Skeletal muscle satellite cell (primary cell): ENCODE results near the gene RRP36.

Experiments used
- H3K27me3 ChIP-seq: 2 replicates; pipeline ENCODE4 v1.7.0; 2013; ENCODE audit warnings: low read length; ENCODE audit not compliant: control insufficient read depth, insufficient read depth
- H3K36me3 ChIP-seq: 2 replicates; pipeline ENCODE4 v1.7.0; 2013; ENCODE audit warnings: mild to moderate bottlenecking, control low read depth, low read length; ENCODE audit not compliant: insufficient read depth
- H3K4me1 ChIP-seq: 2 replicates; pipeline ENCODE4 v1.7.0; 2013; ENCODE audit warnings: low read length; ENCODE audit not compliant: control insufficient read depth, insufficient read depth
- H3K4me2 ChIP-seq: 2 replicates; pipeline ENCODE4 v1.7.0; 2013; ENCODE audit warnings: mild to moderate bottlenecking, low read length
- H3K4me3 ChIP-seq: 2 replicates; pipeline ENCODE4 v1.7.0; 2013; ENCODE audit warnings: low read length
- H3K9ac ChIP-seq: 2 replicates; pipeline ENCODE4 v1.7.0; 2013; ENCODE audit warnings: mild to moderate bottlenecking, low read depth, low read length, moderate library complexity
- H3K9me3 ChIP-seq: replicated peaks from 2 replicates; pipeline ENCODE4 v1.7.0; 2013; ENCODE audit warnings: mild to moderate bottlenecking, control low read depth, low read length

RRP36 gene

DNA sequence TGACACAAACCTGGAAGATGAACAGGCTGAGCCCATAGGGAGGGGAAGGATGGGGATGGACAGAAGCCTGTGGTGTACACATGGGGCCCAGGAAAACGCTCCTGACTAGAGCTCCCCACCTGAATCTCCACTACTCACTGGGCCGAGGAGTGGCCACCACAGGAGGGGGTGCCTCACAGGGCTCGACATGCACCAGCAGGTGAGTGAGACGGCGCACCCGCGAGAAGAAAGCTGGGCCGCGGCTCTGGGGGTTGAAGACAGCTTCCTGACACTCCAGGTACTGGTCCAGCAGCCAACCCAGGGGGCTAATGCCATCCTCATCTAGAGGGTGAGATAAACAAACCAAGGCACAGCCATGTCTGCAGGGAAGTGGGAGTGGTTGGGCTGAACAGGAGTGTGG lies 21.9 kb downstream of the RRP36 start:
- peaks cover 77% of the 10 kb centered on the region for H3K36me3 ChIP-seq
- H3K4me2 ChIP-seq, result no peak overlapping the region
- H3K27me3 ChIP-seq, result no peaks in the 10 kb centered on the region
- no peak overlapping the region for H3K9ac ChIP-seq
- no peaks in the 10 kb centered on the region for H3K4me1 ChIP-seq
- no peaks in the 10 kb centered on the region for H3K9me3 ChIP-seq
- no peak overlapping the region for H3K4me3 ChIP-seq

DNA sequence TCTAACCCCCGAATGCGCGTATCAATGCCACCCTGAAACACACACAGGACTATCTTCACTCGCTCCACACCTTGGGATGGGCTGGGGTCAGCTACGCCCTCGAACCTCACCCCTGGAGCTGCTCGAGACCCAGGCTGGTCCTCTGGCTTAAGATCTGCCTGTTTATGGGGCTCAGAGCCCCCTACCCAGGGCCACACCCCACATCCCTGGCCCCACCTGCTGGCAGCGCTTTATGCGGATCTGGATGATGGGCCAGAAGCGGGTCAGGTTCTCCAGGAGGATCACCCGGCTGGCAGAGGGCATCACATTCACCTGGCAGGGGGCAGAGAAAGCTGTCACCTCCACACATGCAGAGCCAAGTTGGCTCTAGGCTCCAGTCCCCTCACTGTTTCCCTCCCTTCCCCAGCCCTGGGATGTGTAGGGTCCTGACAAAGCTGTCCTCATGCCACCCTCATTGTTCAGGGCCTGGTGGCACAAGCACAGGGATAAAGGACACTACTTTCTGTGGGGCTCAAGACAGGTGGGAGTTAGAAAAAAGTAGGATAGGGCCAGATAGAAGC lies 24.0 kb downstream of the RRP36 start:
- no peaks in the 10 kb centered on the region for H3K27me3 ChIP-seq
- no peak overlapping the region for H3K4me2 ChIP-seq
- H3K36me3 ChIP-seq, result peaks cover 78% of the 10 kb centered on the region
- no peaks in the 10 kb centered on the region for H3K9me3 ChIP-seq
- no peak overlapping the region for H3K4me3 ChIP-seq
- H3K4me1 ChIP-seq, result peaks cover under 1% of the 10 kb centered on the region
- H3K9ac ChIP-seq, result no peak overlapping the region

DNA sequence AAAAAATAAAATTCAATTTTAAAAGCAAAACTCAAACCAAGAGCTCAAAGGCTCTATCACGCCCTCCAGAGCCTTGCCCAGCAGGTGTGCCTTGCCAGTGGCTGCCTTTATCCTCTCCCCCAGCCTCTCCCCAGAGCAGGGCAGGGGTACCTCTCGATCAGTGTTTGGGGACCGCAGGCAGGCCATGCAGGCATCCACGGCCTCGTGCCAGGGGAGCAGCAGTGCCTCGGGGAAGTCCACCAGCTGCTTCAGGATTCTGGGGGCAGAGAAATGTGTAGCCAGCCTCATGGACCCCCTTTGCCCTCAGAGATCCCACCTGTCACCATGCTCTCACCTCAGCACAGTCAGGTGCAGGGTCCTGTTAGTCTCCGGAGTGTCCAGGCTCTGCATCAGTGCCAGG lies 26.6 kb downstream of the RRP36 start:
- H3K36me3 ChIP-seq, result peaks cover 70% of the 10 kb centered on the region

DNA sequence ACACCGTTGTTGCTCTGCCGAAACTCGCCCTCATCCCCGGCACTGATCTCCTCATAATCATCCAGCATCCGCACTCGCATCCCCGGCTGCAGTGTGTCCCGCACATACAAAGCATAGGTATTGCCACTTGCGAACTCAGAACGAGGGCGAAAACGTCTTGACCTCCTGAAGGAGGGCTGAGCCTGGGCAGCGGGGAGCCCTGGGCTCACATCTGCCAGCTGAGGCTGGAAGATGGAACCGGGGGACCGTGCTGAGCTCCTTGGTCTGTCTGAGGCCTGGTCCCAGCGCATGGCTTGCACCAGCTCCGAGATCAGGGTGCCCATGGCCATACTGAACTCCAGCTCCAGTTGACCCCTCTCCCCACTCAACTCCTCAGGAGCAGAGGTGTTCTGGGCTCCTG lies 29.6 kb downstream of the RRP36 start:
- Histone ChIP-seq H3K9me3 (no peaks in the 10 kb centered on the region), H3K4me2 (peak overlapping the region; percentile 96), H3K9ac (no peak overlapping the region), H3K4me3 (peak overlapping the region; percentile 25), H3K36me3 (peaks cover 54% of the 10 kb centered on the region), H3K4me1 (peaks cover 33% of the 10 kb centered on the region), H3K27me3 (no peaks in the 10 kb centered on the region)

More for the DNA sequence above, 26.6 kb downstream of the RRP36 start:
- Histone ChIP-seq H3K4me3 (no peak overlapping the region), H3K4me2 (no peak overlapping the region), H3K4me1 (peaks cover 26% of the 10 kb centered on the region), H3K27me3 (no peaks in the 10 kb centered on the region), H3K9ac (no peak overlapping the region), H3K9me3 (no peaks in the 10 kb centered on the region)

DNA sequence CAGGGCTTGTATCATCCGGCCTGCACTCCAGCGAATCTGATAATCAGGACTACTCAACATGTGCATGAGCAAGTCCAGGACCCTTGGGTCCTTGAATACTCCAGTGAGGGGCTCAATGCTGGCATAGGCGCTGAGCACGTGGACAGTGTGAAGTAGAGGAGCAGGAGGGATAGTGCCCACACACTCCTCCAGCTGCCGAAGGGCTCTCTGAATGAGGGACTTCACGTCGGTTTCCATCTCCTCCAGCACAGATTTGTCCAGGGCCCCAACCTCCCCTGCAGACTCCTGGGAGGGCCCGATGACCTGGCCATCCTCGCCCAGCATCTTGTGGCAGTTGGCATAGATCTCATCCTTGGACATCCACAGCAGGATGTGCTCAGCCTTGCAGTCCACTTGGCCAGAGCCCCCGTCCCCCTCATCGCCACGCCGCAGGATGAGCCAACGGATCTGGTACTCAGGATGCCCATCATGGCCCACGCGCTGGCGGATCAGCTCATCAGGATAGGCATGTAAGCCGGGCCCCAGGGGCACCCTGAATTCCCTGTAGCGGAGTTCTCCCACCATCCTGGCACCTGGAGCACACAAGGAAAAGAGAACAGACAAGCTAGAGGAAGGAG lies 30.9 kb downstream of the RRP36 start:
- peaks cover 33% of the 10 kb centered on the region for H3K4me1 ChIP-seq
- H3K36me3 ChIP-seq, result peaks cover 44% of the 10 kb centered on the region
- peak overlapping the region; percentile 96 for H3K4me2 ChIP-seq
- H3K27me3 ChIP-seq, result no peaks in the 10 kb centered on the region
- H3K9ac ChIP-seq, result peak overlapping the region; percentile 97
- no peaks in the 10 kb centered on the region for H3K9me3 ChIP-seq
- H3K4me3 ChIP-seq, result peak overlapping the region; percentile 80

DNA sequence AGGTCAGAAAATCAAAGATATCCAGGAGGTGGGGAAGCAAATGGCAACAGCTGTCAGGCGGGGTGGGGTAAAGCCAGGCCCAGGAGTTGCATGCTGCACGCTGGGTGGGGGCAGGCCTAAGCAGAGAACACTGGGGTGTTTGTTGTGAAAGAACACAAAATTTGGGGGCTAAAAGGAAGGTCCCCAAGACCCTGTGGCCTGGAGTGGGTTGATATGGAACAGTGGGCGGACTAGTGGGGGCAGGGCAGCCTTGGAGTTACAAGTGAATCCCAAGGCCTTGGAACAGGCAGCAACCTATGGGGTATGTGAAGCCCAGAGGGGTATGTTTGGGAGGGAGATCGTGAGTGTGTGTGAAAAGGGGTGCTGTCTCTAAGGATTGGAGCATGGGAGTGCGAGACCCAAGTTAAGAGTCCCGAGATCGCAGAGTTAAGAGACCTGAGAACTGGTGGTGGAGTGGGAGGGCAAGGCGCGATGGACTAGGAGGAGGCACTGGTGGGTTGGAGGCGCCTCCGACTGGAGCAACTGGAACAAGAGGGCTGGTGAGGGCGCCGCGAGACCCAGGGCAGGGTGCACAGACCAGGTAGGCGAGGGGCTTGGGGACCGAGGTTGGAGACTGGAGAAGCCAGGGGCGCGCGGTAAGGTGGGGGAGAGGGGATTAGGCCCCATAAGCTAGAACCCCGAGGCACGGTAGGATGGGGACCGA lies 31.6 kb downstream of the RRP36 start:
- no peaks in the 10 kb centered on the region for H3K27me3 ChIP-seq
- H3K9ac ChIP-seq, result peak overlapping the region; percentile 97
- H3K36me3 ChIP-seq, result peaks cover 42% of the 10 kb centered on the region
- peak overlapping the region; percentile 96 for H3K4me2 ChIP-seq
- peaks cover 34% of the 10 kb centered on the region for H3K4me1 ChIP-seq
- peak overlapping the region; percentile 80 for H3K4me3 ChIP-seq
- H3K9me3 ChIP-seq, result no peaks in the 10 kb centered on the region

DNA sequence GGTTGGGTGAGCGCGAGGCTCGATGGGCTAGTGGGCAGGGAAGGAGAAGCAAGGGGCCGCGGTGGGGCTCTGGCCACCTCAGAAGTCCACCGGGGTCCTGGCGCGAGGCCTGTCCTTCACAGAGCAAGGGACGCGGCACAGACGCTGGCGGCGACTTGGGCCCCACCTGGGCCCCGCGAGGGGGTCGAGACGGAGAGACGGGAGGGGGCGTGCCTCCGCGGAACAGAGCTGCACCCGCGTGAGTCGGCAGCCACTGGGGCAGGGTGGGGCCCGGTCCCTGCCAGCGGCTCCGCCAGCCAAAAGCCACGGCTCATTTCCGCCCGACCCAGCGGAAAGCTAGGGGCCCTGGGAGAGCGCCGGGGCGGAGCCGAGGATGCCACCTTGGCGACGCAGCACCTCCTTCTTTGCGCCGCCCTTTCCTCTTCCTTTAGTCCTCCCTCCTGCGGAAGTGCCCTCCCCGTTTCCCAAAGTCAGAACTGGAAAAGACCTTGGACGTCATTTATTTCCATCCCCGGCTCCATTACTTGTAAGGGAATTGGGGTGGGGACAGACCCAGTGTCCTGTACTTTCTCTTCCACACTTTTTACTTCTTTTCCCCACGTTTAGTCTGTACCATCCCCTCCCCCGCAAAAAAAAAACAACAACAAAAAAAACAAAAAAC lies 32.3 kb downstream of the RRP36 start, which contains the start of gene CUL7:
Gene CUL7 (minus strand): TSS at position 307 of the 661 bp plus-strand sequence. CDS start 1,063 bp downstream, outside the sequence.
- Histone ChIP-seq H3K9ac (peak within 1 kb of the TSS; percentile 97), H3K36me3 (peaks cover 40% of the 10 kb centered on the region), H3K4me1 (peaks cover 41% of the 10 kb centered on the region), H3K9me3 (no peaks in the 10 kb centered on the region), H3K4me2 (peak within 1 kb of the TSS; percentile 96), H3K4me3 (peak within 1 kb of the TSS; percentile 80), H3K27me3 (no peaks in the 10 kb centered on the region)

DNA sequence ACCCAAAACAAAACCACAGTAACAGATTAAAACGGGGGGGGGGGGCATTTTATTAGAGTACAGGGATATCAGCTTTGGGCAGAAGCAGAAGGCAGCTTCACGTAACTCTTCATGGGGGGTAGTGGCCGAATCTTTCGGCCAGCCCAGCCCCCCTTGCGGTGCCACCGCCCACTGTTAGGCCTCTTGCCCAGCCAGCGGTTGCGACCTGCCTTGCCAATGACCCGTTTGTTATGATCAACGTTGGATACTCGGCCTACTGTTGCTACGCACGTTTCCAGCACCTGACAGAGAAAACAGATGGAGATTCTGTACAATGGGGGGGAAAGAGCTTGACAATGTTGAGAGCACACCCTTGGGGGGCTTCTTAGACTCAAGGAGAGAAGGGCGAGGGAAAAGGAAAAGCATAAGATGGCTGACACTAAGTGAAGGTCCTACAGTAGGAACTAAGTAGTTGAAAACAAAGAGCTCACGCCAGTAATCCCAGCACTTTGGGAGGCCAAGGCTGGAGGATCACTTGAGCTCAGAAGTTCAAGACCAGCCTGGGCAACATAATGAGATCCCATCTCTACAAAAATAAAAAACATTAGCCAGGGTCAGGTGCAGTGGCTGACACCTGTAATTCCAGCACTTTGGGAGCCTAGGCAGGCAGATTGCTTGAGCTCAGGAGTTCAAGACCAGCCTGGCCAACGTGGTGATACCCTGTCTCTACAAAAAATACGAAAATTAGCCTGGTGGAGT lies 33.0 kb downstream of the RRP36 start:
- Histone ChIP-seq H3K27me3 (no peaks in the 10 kb centered on the region), H3K4me3 (peak overlapping the region; percentile 80), H3K9me3 (no peaks in the 10 kb centered on the region), H3K9ac (peak overlapping the region; percentile 97), H3K4me1 (peaks cover 41% of the 10 kb centered on the region), H3K36me3 (peaks cover 35% of the 10 kb centered on the region), H3K4me2 (peak overlapping the region; percentile 96)

DNA sequence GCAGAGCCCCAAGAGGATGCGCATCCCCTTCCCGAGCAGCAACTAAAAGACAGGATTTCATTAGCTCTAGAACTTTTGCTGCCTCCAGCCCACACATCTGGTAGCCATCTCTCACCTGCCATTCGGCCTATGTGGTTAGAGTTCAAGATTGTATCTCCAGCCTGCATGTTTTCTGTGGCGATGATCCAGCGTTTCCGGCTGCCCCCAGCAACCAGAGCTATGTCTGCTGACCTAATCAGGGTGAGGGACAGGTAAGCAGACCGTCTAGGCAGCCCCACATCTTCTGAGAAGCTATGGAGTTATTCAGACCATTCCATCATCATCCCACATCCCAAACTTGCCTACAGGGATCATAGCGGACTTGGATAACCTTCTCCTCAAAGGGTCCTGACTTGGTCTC lies 34.5 kb downstream of the RRP36 start:
- H3K36me3 ChIP-seq, result peaks cover 22% of the 10 kb centered on the region
- H3K27me3 ChIP-seq, result no peaks in the 10 kb centered on the region
- H3K9ac ChIP-seq, result no peak overlapping the region
- H3K4me3 ChIP-seq, result no peak overlapping the region
- no peak overlapping the region for H3K4me2 ChIP-seq
- peaks cover 43% of the 10 kb centered on the region for H3K4me1 ChIP-seq
- no peaks in the 10 kb centered on the region for H3K9me3 ChIP-seq

DNA sequence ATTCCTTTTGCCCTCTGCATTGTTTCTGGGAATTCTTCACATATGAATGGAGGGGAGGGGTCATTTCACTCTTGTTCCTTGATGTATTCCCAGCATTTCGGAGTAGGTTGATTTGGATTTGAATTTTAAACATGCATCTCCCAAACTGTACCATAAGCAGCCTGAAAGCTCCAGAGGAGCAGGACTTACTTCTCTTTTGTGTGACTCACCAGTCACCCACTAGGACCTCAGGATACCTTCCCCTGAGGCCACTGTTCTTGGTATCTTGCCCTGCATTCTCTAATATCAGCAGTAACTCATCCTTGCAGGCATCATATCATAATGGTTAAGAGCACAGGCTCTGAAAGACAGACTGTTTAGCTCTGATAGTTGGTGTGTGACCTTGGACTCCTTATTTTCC lies 37.1 kb downstream of the RRP36 start:
- H3K27me3 ChIP-seq, result no peaks in the 10 kb centered on the region
- H3K9ac ChIP-seq, result peak overlapping the region; percentile 91
- H3K9me3 ChIP-seq, result no peaks in the 10 kb centered on the region
- H3K36me3 ChIP-seq, result peaks cover 16% of the 10 kb centered on the region
- H3K4me2 ChIP-seq, result peak overlapping the region; percentile 81
- H3K4me3 ChIP-seq, result peak overlapping the region; percentile 87
- peaks cover 22% of the 10 kb centered on the region for H3K4me1 ChIP-seq
